Measurements from ENCODE around the gene UBASH3B.
A peak's percentile ranks its signal among the peaks of the same experiment; 100 is the strongest.

GRCh38 chr11:122696662-122697061 is 41.1 kb downstream of the UBASH3B start:
- TF ChIP-seq GATA2 (IDR thresholded peaks at IDR 0.05; ENCODE audit: low read depth, low read length) (peak; percentile 76), GATA3 (IDR thresholded peaks at IDR 0.05; ENCODE audit: low read depth, low read length) (no peak; the same call in 1 of the 2 replicates)
